HG03039 (cell line): Measurements from ENCODE around the gene SPRYD7.

ENCODE experiments used
- ATAC-seq: cut with Tn5 transposase; IDR thresholded peaks from one replicate; pipeline ENCODE4 v1.9.1; 2021; ENCODE audit warnings: mild to moderate bottlenecking, moderate library complexity; ENCODE audit not compliant: unreplicated experiment

SPRYD7 gene

DNA sequence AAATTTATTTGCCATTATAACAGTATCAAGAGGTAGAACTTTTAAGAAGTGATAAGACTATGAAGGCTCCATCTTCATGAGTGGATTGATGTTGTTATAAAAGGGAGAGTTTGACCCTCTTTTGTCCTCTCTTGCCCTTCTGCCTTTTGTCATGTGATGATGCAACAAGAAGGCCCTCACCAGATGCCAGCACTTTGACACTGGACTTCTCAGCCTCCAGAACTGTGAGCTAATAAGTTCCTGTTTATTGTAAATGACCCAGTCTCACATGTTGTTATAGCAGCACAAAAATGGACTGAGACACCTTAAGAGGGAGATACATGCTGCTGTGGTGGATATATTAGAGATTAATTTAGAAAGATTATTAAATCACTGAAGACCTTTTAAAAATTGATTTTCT, 71.6 kb downstream of the SPRYD7 start:
- no peak for ATAC-seq
